Mesodermal cell (in vitro differentiated cells): ENCODE measurements around the gene TTLL11.

Experiments
- H3K27ac ChIP-seq: 2 replicates; pipeline ENCODE4 v1.7.0; 2013; ENCODE audit warnings: mild to moderate bottlenecking, low read depth, low read length, moderate library complexity; ENCODE audit not compliant: severe bottlenecking
- H3K36me3 ChIP-seq: 2 replicates; pipeline ENCODE4 v1.7.1; 2013; ENCODE audit warnings: mild to moderate bottlenecking, low read length, moderate library complexity; ENCODE audit not compliant: control insufficient read depth, insufficient read depth
- H3K4me1 ChIP-seq: one replicate; pipeline ENCODE4 v1.7.1; 2013; ENCODE audit warnings: mild to moderate bottlenecking, low read length; ENCODE audit not compliant: insufficient read depth, control insufficient read depth, poor library complexity, severe bottlenecking
- H3K4me3 ChIP-seq: 2 replicates; pipeline ENCODE4 v1.7.0; 2013; ENCODE audit warnings: low read length, control low read depth, mild to moderate bottlenecking; ENCODE audit not compliant: insufficient read depth, poor library complexity, severe bottlenecking; ENCODE audit errors: extremely low read depth
- H3K9me3 ChIP-seq: 2 replicates; pipeline ENCODE4 v1.7.1; 2013; ENCODE audit warnings: mild to moderate bottlenecking, low read length, moderate library complexity; ENCODE audit not compliant: control insufficient read depth
- WGBS, 2 experiments: methylation state at CpG; one replicate each; pipeline ENCODE4 v1.1.5; 2013; ENCODE audit warnings: missing lambda C conversion rate in 2 of 2; ENCODE audit not compliant: insufficient coverage in 2 of 2; 5-methylcytosine and 5-hydroxymethylcytosine counted together

TTLL11 gene

GRCh38 chr9:122132539-122132938 lies 39.4 kb upstream of the TTLL11 start:
- H3K27ac ChIP-seq: no peak overlapping the region
- H3K4me3 ChIP-seq: no peak overlapping the region
- H3K9me3 ChIP-seq: no peaks in the 10 kb centered on the region
- no peaks in the 10 kb centered on the region for H3K36me3 ChIP-seq
- WGBS, 2 experiments: 86 to 98% methylated on average over 3 to 4 of the region's 4 CpGs
- H3K4me1 ChIP-seq: peaks cover 32% of the 10 kb centered on the region

DNA sequence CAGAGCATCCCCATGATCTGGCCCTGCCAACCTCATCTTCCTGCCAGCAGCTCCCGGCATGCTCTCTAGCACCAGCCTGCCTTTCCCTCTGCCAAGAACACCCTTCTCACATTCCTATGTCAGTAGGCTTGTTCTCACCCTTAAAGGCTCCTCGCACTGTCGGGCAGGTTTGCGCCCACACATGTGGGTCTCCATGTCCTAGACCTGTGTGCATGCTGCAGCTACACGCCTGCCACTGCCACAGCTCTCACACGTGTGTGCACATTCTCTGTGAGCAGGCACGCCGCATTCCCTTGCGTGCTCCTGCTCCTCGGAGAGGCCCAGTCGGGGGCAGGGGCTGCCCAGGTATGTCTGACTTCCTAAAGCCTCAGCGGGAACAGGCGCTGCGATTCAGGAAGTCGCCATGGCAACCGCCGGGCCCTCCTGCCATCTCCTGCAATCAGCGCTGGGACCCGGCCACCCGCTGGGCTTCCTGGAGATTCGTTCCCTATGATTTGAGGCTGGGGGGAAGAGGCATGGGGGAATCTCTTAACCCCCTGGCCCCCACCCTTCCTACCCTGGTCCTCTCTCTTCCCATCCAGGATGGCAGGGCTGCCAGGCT lies 38.4 kb upstream of the TTLL11 start:
- H3K9me3 ChIP-seq: no peaks in the 10 kb centered on the region
- no peak overlapping the region for H3K4me3 ChIP-seq
- H3K27ac ChIP-seq: no peak overlapping the region
- no peaks in the 10 kb centered on the region for H3K36me3 ChIP-seq
- 23 to 24% methylated on average over 17 to 20 of the region's 21 CpGs for WGBS, 2 experiments
- H3K4me1 ChIP-seq: peaks cover 35% of the 10 kb centered on the region

- Histone ChIP-seq H3K36me3 (no peaks in the 10 kb centered on the region), H3K4me1 (peaks cover 40% of the 10 kb centered on the region), H3K27ac (no peak overlapping the region), H3K4me3 (no peak overlapping the region), H3K9me3 (no peaks in the 10 kb centered on the region)
- WGBS, 2 experiments: 60 to 90% methylated on average over 3 to 4 of the region's 4 CpGs
Observed at GRCh38 chr9:122130837-122131236, 37.7 kb upstream of the TTLL11 start.

DNA sequence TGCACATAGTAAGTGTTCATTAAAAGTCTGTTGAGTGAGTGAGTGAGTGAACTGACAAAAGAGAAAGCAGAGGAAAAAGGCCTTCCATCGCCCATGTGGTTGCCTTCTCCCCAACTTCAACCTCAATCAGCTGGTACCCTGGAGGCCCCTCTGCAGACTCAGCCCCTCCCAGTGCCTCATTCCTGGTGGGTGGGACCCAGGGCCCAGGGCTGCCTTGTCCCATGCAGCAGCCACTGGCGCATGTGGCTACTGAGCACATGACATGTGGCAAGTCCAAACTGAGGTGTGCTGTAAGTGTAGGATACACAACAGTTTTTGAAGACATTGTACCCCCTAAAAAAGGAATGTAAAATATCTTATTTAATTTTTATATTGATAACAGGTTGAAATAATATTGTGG lies 36.9 kb upstream of the TTLL11 start:
- Histone ChIP-seq H3K36me3 (no peaks in the 10 kb centered on the region), H3K27ac (no peak overlapping the region), H3K4me1 (peaks cover 44% of the 10 kb centered on the region), H3K4me3 (no peak overlapping the region), H3K9me3 (no peaks in the 10 kb centered on the region)
- WGBS, 2 experiments: no CpG with 5 or more reads among the region's 2 CpGs

- no peaks in the 10 kb centered on the region for H3K9me3 ChIP-seq
- peaks cover 34% of the 10 kb centered on the region for H3K4me1 ChIP-seq
- H3K4me3 ChIP-seq: no peak overlapping the region
- WGBS, 2 experiments: 90 to 93% methylated on average over 5 to 6 of the region's 7 CpGs
- no peak overlapping the region for H3K27ac ChIP-seq
- no peaks in the 10 kb centered on the region for H3K36me3 ChIP-seq
Observed at GRCh38 chr9:122128969-122129343, 35.8 kb upstream of the TTLL11 start.

DNA sequence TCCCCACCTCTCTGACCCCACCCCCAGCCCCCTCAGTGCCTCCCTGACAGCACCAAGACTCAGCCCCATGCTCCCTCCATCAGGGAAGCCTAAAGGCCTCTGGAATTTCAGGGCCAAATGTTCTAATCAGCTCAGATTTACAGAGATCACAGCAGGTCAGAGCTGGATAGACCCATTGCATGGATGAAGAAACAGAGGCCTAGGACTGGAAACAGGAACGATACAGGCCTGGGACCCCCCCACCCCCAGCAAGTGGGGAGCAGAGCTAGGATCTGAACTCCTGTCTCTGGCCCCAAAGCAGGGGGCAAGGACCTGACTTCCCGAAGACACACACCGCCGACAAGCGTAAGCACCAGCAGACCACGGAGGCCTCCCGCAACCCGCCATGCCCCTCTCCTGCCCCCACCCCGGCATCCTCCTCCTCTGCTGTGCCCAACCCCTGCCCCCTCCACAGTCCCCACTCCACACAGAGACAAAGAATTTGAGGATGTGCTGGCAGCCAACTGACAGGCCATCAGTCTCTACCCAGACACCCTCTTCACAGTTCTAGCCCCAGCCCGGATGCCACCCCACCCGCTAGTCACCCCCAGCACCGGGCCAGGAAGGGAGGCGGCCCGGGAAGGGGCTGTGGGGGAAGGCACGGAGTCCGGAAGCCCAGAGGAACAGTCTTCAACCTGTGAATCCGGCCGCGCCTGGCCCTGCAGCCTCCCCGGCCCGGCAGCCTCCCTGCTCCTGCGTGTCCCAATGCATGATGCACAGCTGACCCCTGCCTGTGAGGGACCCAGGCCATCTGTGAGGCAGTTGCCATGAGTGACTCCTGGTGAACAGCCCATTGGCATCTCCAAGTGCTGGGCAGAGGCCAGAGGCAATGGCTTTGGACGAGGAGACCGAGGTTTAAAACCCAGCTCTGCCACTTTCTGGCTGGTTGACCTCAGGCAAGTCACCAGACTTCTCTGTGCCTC lies 35.2 kb upstream of the TTLL11 start:
- no peak overlapping the region for H3K4me3 ChIP-seq
- H3K9me3 ChIP-seq: no peaks in the 10 kb centered on the region
- H3K36me3 ChIP-seq: no peaks in the 10 kb centered on the region
- H3K4me1 ChIP-seq: peaks cover 27% of the 10 kb centered on the region
- no peak overlapping the region for H3K27ac ChIP-seq
- 89 to 97% methylated on average over 13 to 22 of the region's 24 CpGs for WGBS, 2 experiments

GRCh38 chr9:122127396-122127798 lies 34.3 kb upstream of the TTLL11 start:
- Histone ChIP-seq H3K9me3 (no peaks in the 10 kb centered on the region), H3K4me1 (peaks cover 25% of the 10 kb centered on the region), H3K4me3 (no peak overlapping the region), H3K36me3 (no peaks in the 10 kb centered on the region), H3K27ac (no peak overlapping the region)
- WGBS, 2 experiments: 72 to 83% methylated on average over 6 to 10 of the region's 10 CpGs

GRCh38 chr9:122126331-122127261 lies 33.5 kb upstream of the TTLL11 start:
- peaks cover 19% of the 10 kb centered on the region for H3K4me1 ChIP-seq
- H3K36me3 ChIP-seq: no peaks in the 10 kb centered on the region
- peak overlapping the region; percentile 77 for H3K27ac ChIP-seq
- H3K4me3 ChIP-seq: peak overlapping the region; percentile 32
- H3K9me3 ChIP-seq: no peaks in the 10 kb centered on the region
- 12 to 16% methylated on average over 52 of the region's 64 CpGs for WGBS, 2 experiments

DNA sequence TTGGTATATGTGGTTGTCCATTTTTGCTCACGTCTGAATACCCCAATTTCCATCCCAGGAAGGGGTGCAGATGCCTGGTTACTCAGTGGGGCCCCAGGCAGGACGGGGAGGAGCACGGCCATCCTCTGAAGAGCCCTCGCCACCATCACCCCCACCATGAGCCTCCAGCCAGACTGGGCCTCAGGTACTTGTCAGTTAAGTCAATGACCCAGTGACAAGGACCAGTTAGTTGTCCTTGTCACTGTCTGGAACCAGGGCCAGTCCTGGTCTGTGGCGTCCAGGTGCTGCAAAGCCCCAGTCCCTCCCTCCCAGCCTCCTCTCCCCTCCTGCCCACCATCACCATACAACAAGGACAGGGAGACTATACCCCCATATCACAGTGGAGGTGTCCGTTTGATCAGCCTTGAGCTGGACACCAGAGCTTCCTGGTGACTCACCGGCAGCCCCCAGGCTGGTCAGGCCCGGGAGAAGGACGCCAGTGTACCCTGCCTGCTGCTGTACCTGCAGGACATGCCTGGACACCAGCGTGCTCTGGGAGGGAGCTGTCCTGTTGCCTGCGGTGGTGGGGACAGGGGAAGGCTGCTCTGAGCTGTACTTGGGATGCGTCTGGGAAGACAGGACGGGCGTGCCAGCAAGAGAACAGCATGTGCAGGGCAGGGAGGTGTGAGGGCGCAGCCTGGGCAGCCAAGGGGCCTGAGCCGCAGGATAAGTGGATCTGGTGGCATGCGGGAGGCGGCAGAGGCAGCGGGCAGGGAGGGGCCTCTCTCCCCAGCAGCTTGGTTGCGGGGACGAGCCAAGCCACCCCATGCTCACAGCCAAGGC lies 32.6 kb upstream of the TTLL11 start:
- no peaks in the 10 kb centered on the region for H3K9me3 ChIP-seq
- H3K4me3 ChIP-seq: peak overlapping the region; percentile 32
- no peaks in the 10 kb centered on the region for H3K36me3 ChIP-seq
- 31% methylated on average over 16 to 18 of the region's 21 CpGs for WGBS, 2 experiments
- peaks cover 14% of the 10 kb centered on the region for H3K4me1 ChIP-seq
- peak overlapping the region; percentile 77 for H3K27ac ChIP-seq

GRCh38 chr9:122125158-122125508 lies 32.0 kb upstream of the TTLL11 start:
- H3K9me3 ChIP-seq: no peaks in the 10 kb centered on the region
- peaks cover 14% of the 10 kb centered on the region for H3K4me1 ChIP-seq
- no peak overlapping the region for H3K4me3 ChIP-seq
- no peak overlapping the region for H3K27ac ChIP-seq
- no peaks in the 10 kb centered on the region for H3K36me3 ChIP-seq
- WGBS, 2 experiments: 2 to 10% methylated on average over 3 to 6 of the region's 8 CpGs
